ENCODE data around the gene PARP11. TPM values are rescaled to one million over a fixed set of nuclear protein-coding genes. Genes with fewer than 3 reads are reported as not detected.

PARP11 gene
- total RNA-seq, 1 donor from 2014 or later, result 19.0 TPM

GRCh38 chr12:3809357-3810015, 63.7 kb downstream of the PARP11 start:
- Mint-ChIP-seq H3K27me3 (ENCODE audit: unreplicated experiment) (no peaks in the 10 kb centered on the region), H3K9me3 (ENCODE audit: unreplicated experiment) (no peaks in the 10 kb centered on the region), H3K36me3 (ENCODE audit: unreplicated experiment) (peaks cover 7% of the 10 kb centered on the region), H3K4me1 (ENCODE audit: low read depth, unreplicated experiment) (peaks cover 6% of the 10 kb centered on the region), H3K27ac (ENCODE audit: unreplicated experiment) (no peak overlapping the region), H3K4me3 (ENCODE audit: unreplicated experiment) (no peak overlapping the region)
- DNase-seq, result no peak
- TF ChIP-seq CTCF (IDR thresholded peaks at IDR 0.05; ENCODE audit: partially characterized antibody, unreplicated experiment), result no peak

- no peak for DNase-seq
- Mint-ChIP-seq H3K27ac (ENCODE audit: unreplicated experiment) (no peak overlapping the region), H3K9me3 (ENCODE audit: unreplicated experiment) (no peaks in the 10 kb centered on the region), H3K27me3 (ENCODE audit: unreplicated experiment) (no peaks in the 10 kb centered on the region), H3K36me3 (ENCODE audit: unreplicated experiment) (peaks cover 7% of the 10 kb centered on the region), H3K4me3 (ENCODE audit: unreplicated experiment) (no peak overlapping the region), H3K4me1 (ENCODE audit: low read depth, unreplicated experiment) (no peaks in the 10 kb centered on the region)
- no peak for TF ChIP-seq CTCF (IDR thresholded peaks at IDR 0.05; ENCODE audit: partially characterized antibody, unreplicated experiment)
These were observed 68.1 kb downstream of the PARP11 start for GRCh38 chr12:3805077-3805476.

GRCh38 chr12:3803865-3804472, 69.2 kb downstream of the PARP11 start:
- no peaks in the 10 kb centered on the region for H3K4me1 Mint-ChIP-seq (ENCODE audit: low read depth, unreplicated experiment)
- TF ChIP-seq CTCF (IDR thresholded peaks at IDR 0.05; ENCODE audit: partially characterized antibody, unreplicated experiment), result peak; percentile 79
- H3K27me3 Mint-ChIP-seq (ENCODE audit: unreplicated experiment), result no peaks in the 10 kb centered on the region
- no peak overlapping the region for H3K27ac Mint-ChIP-seq (ENCODE audit: unreplicated experiment)
- peaks cover 7% of the 10 kb centered on the region for H3K36me3 Mint-ChIP-seq (ENCODE audit: unreplicated experiment)
- no peaks in the 10 kb centered on the region for H3K9me3 Mint-ChIP-seq (ENCODE audit: unreplicated experiment)
- peak; percentile 74 for DNase-seq
- no peak overlapping the region for H3K4me3 Mint-ChIP-seq (ENCODE audit: unreplicated experiment)

GRCh38 chr12:3802721-3803120, 70.5 kb downstream of the PARP11 start:
- TF ChIP-seq CTCF (IDR thresholded peaks at IDR 0.05; ENCODE audit: partially characterized antibody, unreplicated experiment), result no peak
- no peak for DNase-seq
- Mint-ChIP-seq H3K27ac (ENCODE audit: unreplicated experiment) (no peak overlapping the region), H3K9me3 (ENCODE audit: unreplicated experiment) (no peaks in the 10 kb centered on the region), H3K4me3 (ENCODE audit: unreplicated experiment) (no peak overlapping the region), H3K27me3 (ENCODE audit: unreplicated experiment) (no peaks in the 10 kb centered on the region), H3K4me1 (ENCODE audit: low read depth, unreplicated experiment) (no peaks in the 10 kb centered on the region), H3K36me3 (ENCODE audit: unreplicated experiment) (peaks cover 7% of the 10 kb centered on the region)

- DNase-seq, result no peak
These were observed 75.6 kb downstream of the PARP11 start for GRCh38 chr12:3797531-3798048.

More at GRCh38 chr12:3797531-3798048, 75.6 kb downstream of the PARP11 start:
- no peak overlapping the region for H3K4me3 Mint-ChIP-seq (ENCODE audit: unreplicated experiment)
- peaks cover 1% of the 10 kb centered on the region for H3K27me3 Mint-ChIP-seq (ENCODE audit: unreplicated experiment)
- no peaks in the 10 kb centered on the region for H3K36me3 Mint-ChIP-seq (ENCODE audit: unreplicated experiment)
- H3K9me3 Mint-ChIP-seq (ENCODE audit: unreplicated experiment), result no peaks in the 10 kb centered on the region
- peaks cover 17% of the 10 kb centered on the region for H3K4me1 Mint-ChIP-seq (ENCODE audit: low read depth, unreplicated experiment)
- H3K27ac Mint-ChIP-seq (ENCODE audit: unreplicated experiment), result no peak overlapping the region
- no peak for TF ChIP-seq CTCF (IDR thresholded peaks at IDR 0.05; ENCODE audit: partially characterized antibody, unreplicated experiment)
